NCI-H82 (cell line): Measurements from ENCODE around the gene KRTAP1-5.
"Not testable (repeated sequence)": the region's sequence is repeated elsewhere in the genome, so short reads cannot be mapped to it uniquely, and the experiment has no call there.

Experiments
- DNase-seq: peaks from one replicate; lab custom pipeline; 2025; lab: John Stamatoyannopoulos, UW

The KRTAP1-5 gene

DNA sequence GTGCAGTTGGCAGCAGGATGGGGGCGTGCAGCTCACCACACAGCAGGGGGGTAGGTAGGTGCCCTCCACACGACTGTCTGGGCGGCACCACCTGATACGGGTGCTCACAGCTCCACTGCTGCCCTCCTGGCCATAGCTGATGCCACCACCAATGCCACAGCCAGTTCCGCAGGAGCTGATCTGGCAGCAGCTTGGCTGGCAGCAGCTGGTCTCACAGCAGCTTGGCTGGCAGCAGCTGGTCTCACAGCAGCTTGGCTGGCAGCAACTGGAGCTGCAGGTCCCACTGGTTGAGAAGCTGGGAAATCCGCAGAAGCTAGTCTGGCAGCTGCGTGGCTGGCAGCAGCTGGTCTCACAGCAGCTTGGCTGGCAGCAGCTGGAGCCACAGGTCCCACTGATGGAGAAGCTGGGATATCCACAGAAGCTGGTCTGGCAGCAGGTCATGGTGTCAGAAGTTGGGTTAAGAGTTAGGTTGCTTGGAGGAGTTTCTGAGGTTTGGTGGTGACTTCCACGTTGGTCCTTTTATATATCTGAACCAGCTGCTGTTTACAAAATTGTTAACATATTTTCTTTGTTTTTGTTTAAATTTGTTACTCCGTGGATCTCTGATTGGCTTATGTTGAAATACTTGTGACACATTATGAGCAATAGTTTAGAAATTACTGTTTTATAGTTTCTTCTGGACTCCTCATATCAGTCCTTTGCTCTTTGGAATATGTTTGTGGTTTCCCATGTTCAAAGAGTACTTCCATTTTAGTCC, at the start of gene KRTAP1-5:
TSS of gene KRTAP1-5 (minus strand) at position 494 of the 757 bp plus-strand sequence. CDS start at position 441, 53 bp downstream.
- DNase-seq = no peak

DNA sequence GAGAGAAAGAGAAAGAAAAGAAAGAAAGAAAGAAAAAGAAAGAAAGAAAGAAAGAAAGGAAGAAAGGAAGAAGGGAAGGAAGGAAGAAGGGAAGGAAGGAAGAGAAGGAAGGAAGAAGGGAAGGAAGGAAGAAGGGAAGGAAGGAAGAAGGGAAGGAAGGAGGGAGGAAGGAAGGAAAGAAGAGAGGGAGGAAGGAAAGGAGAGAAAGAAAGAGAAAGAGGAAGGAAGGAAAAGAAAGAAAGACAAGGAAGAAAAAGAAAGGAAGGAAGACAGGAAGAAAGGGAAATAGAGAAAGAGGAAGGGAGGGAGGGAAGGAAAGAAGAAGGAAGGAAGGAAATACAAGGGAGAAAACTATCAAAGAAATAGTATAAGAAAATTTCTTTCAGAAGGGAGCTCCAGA, 49.8 kb upstream of the KRTAP1-5 start:
- no peak for DNase-seq

DNA sequence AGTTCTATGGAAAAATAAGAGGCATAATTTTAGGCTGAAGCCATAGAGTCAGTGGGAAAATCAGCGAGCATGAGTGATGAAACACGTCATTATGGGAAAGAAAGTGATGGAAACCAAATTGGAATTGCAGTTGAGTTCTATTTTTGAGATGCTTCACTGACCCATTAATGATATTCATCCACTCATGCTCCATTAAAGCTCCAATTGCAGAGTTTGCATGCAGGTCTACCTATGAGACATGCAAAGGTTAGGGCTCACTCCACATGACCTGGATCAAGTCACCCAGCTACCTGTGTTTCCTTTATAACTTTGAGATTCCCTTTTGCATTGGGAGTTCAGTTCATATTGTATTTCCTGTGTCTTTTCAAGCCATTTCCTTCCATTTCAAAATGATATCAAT, 46.7 kb upstream of the KRTAP1-5 start:
- DNase-seq = no peak

- no peak for DNase-seq
These were observed 44.8 kb upstream of the KRTAP1-5 start for GRCh38 chr17:41071606-41072360.

- no peak for DNase-seq
These were observed 42.0 kb upstream of the KRTAP1-5 start for GRCh38 chr17:41069031-41069430.

DNA sequence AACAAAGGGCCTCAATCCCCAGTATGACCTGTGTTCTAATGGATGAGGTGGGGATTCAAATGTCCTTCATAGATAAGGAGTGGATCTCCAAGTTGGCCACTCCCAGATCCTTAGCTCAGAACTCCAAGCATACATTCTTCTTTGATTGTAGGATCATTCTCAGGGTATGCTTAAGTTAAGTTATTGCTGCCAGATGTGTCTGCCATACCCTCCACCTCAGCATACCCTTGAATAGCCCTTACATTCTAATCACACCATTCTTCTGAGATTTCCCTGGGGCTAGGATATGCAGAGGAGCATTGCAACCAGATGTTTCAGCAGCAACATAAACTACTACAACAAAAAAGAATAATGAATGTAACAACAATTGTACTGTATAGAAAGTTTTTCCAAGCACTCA, 40.3 kb upstream of the KRTAP1-5 start:
- no peak for DNase-seq

DNA sequence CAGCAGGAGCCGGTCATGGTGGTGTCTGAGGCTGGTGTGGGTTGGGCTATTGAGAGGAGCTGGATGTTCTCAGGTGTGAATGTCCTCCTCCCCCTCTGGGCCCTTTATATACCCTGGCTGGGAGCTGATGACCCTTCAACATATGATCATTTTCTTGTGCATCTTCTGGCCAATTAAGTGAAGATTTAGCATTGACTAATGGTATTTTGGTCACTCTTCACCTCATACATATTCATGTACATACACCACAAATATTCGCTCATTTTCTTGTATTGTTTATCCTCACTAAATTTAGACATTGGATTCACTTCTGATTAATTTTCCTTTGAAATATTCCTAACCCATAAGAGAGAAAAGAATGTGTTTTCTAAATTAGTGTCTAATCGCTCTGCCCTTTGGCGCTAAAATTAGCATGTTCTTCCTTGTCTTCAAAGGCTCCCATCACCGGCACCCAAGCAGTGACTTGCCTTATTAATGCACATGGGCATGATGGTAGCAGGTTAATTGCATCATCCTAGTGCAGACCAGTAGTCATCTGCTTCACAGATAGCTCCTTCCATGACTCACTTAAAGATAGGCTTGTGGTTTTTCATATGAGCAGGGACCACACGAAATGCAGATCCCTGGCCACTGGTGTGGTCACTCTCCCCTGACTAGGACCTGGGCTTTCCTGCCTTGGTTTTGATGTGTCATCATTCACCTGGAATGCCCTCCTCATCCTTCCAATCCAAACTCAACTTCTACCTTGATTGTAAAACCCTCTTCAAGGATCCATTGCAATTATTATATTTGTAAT, 39.0 kb upstream of the KRTAP1-5 start, which contains the start of gene KRTAP2-4:
TSS of gene KRTAP2-4 (minus strand) at position 51 of the 796 bp plus-strand sequence. CDS start at position 17, 34 bp downstream.
- no peak for DNase-seq

DNA sequence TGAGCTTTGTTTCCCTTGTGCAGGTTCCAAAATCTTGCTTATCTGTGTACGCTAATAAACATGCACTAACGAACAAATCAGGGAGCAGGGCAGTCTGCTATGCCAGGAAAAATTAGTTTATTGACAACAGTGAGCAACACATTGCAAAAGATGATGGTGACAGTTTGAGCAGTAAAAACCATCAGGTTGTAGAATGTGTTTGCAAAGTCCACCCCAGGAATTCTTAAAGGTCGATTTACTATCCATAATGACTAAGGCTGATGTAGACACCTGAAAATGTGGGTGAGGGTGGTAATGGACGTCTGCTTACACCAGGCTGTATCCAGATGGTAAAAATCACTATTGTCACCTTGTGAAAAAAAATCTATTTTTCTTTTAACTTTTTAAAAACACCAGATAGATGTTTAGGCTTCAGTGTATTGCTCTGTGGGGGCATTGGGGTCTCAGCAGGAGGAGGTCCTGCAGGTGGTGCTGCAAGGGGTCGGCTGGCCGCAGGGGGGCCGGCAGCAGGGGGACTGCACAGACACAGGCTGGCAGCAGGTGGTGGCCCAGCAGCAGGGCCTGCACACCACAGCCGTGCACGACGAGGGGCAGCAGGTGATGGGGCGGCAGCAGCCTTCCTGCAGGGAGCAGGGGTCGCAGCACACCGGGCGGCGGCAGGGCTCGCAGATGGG, 38.1 kb upstream of the KRTAP1-5 start:
- not testable (repeated sequence) for DNase-seq

- DNase-seq = no peak
These were observed 37.3 kb upstream of the KRTAP1-5 start for GRCh38 chr17:41064301-41064700.

GRCh38 chr17:41063449-41063848, 36.4 kb upstream of the KRTAP1-5 start:
- no peak for DNase-seq

- no peak for DNase-seq
These were observed 35.0 kb upstream of the KRTAP1-5 start for GRCh38 chr17:41061964-41062363.

DNA sequence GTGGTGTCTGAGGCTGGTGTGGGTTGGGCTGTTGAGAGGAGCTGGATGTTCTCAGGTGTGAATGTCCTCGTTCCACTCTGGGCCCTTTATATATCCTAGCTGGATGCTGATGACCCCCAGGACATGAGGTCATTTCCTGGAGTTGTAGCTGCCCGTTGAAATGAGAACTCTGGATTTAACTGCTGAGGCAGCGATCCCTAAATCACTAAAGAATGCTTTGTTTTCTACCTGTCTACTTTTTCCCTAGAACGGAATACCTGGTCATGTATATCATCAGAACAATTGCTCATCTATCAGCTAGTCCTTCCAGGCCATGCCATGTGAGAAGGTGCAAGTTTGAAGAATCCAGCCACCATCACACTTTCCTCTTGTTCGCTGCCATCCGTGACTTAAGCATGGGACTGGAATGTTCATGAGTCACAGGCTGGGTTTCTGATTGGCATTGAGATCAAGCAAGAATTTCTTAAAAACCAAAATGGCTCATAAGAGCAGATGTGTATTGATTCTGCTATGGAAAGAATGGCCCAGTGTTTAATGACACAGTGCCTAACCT, 33.1 kb upstream of the KRTAP1-5 start, which contains the start of gene KRTAP2-3:
TSS of gene KRTAP2-3 (minus strand) at position 63 of the 553 bp plus-strand sequence. CDS start 64 bp downstream, outside the sequence.
- DNase-seq = no peak

DNA sequence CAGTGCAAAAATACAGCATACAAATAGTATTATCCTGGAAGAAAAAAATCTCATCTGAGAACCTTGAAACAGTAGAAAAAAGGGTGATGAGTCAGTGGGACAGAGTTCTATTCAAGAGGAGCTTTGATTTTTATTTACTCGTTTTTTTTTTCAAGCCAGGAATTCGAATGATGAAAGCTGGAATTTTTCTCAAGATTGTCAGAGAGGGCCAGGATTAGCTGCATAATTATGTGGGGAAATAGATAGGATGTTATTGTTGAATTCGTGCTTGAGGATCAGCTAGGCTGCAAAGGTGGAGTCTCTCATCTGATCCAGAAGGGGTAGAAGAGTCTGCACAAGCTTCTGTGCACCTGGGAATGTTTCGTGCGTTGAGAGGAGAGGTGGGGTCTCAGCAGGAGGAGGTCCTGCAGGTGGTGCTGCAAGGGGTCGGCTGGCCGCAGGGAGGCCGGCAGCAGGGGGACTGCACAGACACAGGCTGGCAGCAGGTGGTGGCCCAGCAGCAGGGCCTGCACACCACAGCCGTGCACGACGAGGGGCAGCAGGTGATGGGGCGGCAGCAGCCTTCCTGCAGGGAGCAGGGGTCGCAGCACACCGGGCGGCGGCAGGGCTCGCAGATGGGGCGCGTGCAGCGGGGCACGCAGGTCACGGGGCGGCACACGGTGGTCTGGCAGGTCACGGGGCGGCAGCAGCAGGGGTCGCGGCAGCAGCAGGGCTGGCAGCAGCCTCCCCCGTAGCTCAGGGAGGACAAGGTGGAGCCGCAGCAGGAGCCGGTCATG, 32.5 kb upstream of the KRTAP1-5 start:
- not testable (repeated sequence) for DNase-seq

DNA sequence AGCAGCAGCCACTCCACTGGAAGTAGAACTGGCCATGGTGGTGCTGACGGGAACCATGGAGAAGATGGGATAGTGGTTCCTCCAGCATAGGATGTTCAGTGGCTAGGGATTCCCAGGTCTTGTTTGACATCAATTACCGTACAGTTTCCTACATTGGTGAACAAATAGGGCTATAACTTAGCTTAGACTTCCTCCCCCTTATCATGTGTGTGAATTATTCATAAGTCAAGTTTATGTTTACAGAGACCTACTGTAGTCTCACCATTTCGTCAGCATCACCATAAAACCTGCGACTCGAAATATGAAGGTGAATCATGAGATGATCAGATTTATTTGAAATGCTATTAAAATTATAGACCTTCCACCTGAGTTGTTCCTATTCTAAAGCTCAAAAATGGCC, 31.7 kb upstream of the KRTAP1-5 start:
- DNase-seq = no peak

DNA sequence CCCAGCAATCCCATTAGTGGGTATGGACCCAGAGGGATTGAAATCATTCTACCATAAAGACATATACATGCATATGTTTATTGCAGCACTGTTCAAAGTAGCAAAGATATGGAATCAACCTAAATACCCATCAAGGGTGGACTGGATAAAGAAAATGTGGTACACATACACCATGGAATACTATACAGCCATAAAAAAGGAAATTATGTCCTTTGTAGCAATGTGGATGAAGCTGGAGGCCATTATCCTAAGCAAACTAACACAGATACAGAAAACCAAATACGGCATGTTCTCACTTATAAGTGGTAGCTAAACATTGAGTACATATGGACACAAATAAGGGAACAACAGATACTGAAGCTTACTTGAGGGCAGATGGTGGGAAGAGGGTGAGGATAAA, 30.5 kb upstream of the KRTAP1-5 start:
- no peak for DNase-seq

DNA sequence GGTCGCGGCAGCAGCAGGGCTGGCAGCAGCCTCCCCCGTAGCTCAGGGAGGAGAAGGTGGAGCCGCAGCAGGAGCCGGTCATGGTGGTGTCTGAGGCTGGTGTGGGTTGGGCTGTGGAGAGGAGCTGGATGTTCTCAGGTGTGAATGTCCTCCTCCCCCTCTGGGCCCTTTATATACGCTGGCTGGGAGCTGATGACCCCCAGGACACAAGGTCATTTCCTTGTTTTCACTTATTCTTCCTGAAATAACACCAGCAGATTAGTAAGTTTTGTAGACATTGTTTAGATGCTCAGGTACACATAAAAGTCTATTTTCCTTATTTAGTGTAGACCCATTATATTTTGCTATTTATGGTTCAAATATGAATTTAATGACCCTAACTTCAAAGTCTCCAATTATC, 28.1 kb upstream of the KRTAP1-5 start, which contains the start of gene KRTAP2-2:
TSS of gene KRTAP2-2 (minus strand) at position 101 of the 400 bp plus-strand sequence. CDS start at position 82, 19 bp downstream.
- DNase-seq = not testable (repeated sequence)

- DNase-seq = not testable (repeated sequence)
These were observed 27.5 kb upstream of the KRTAP1-5 start for GRCh38 chr17:41054556-41054955.

- DNase-seq = no peak
These were observed 27.0 kb upstream of the KRTAP1-5 start for GRCh38 chr17:41054025-41054424.

GRCh38 chr17:41052566-41052965, 25.6 kb upstream of the KRTAP1-5 start:
- DNase-seq = no peak

DNA sequence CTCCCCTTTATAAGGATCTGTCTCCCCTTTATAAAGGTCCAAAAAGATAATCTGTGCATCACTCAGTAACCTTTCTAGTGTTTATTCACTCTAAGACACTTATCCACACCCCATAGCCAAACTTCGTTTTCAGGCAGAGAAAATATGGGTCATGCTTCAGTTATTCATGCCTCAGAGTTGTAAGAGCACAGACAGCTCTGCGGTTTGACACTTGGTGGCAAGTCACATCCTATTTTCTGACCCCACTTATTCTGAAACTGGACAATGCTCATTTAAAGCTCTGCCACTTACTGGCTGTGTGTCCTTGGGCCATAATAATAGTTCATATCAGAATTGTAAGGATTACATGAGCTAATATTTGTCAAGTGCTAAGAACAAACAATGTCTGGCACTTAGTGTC, 22.1 kb upstream of the KRTAP1-5 start:
- no peak for DNase-seq
